Left ventricle myocardium superior (tissue), 1 donor: ENCODE measurements around the gene VAC14. TPM values are rescaled to one million over a fixed set of nuclear protein-coding genes. Genes with fewer than 3 reads are reported as not detected.

Experiments
- ATAC-seq: fragments of 200-7000 bp; cut with Tn5 transposase; one replicate; pipeline ENCODE4 v1.9.1; 2020; ENCODE audit warnings: mild to moderate bottlenecking, moderate library complexity
- DNase-seq: peaks from one replicate; pipeline ENCODE4 v3.0.0-alpha.2; 2020
- intact Hi-C: fragments of 100-400 bp; cut with micrococcal nuclease; formaldehyde crosslinking; loops from one replicate; pipeline ENCODE4 v1.11.0; 2022
- total RNA-seq: library from RNA; stranded (reverse); fragmentation: NEBNext Ultra II Directional; extraction: Animal tissue kit (Norgen Biotek cat#: 25700); gene quantifications from one replicate; pipeline ENCODE4 v1.2.1, GENCODE V29; 2021
- donor health status: DM: no; HTN: yes; CAD: no; lungs with severe emphysema.

The VAC14 gene
- total RNA-seq, 1 donor from 2014 or later = 20.4 TPM

GRCh38 chr16:70663524-70664324 lies 137.2 kb downstream of the VAC14 start:
- intact Hi-C loops = no loop called here
- ATAC-seq = no peak
- no peak for DNase-seq

- ATAC-seq (no peak), DNase-seq (no peak)
- intact Hi-C loops = no loop called here
Observed at GRCh38 chr16:70662991-70663523, 137.9 kb downstream of the VAC14 start.

GRCh38 chr16:70661918-70662641 lies 138.9 kb downstream of the VAC14 start:
- intact Hi-C loops = no loop called here
- DNase-seq (no peak), ATAC-seq (peak; percentile 41)

GRCh38 chr16:70661534-70661917 lies 139.4 kb downstream of the VAC14 start:
- intact Hi-C loops = no loop called here
- ATAC-seq (no peak), DNase-seq (no peak)

GRCh38 chr16:70660672-70661350 lies 140.1 kb downstream of the VAC14 start:
- ATAC-seq = peak; percentile 8
- intact Hi-C loops = no loop called here
- no peak for DNase-seq

- DNase-seq (no peak), ATAC-seq (no peak)
- intact Hi-C loops = no loop called here
Observed at GRCh38 chr16:70659953-70660671, 140.8 kb downstream of the VAC14 start.

GRCh38 chr16:70659546-70659945 lies 141.4 kb downstream of the VAC14 start:
- DNase-seq = no peak
- intact Hi-C loops = no loop called here
- no peak for ATAC-seq

- intact Hi-C loops = no loop called here
- DNase-seq (no peak), ATAC-seq (no peak)
Observed at GRCh38 chr16:70658921-70659320, 142.0 kb downstream of the VAC14 start.

- DNase-seq (no peak), ATAC-seq (no peak)
- intact Hi-C loops = no loop called here
Observed at GRCh38 chr16:70657956-70658355, 143.0 kb downstream of the VAC14 start.

GRCh38 chr16:70656712-70657263 lies 144.2 kb downstream of the VAC14 start:
- intact Hi-C loops = no loop called here
- ATAC-seq (no peak), DNase-seq (no peak)

GRCh38 chr16:70656065-70656711 lies 144.8 kb downstream of the VAC14 start:
- DNase-seq (no peak), ATAC-seq (no peak)
- intact Hi-C loops = no loop called here

GRCh38 chr16:70653809-70654771 lies 146.9 kb downstream of the VAC14 start:
- intact Hi-C loops = no loop called here
- DNase-seq (peak; percentile 72), ATAC-seq (peak; percentile 86)

- DNase-seq (no peak), ATAC-seq (no peak)
- intact Hi-C loops = no loop called here
Observed at GRCh38 chr16:70653406-70653805, 147.6 kb downstream of the VAC14 start.

- intact Hi-C loops = no loop called here
- ATAC-seq (no peak), DNase-seq (no peak)
Observed at GRCh38 chr16:70652322-70652721, 148.6 kb downstream of the VAC14 start.

GRCh38 chr16:70651524-70651923 lies 149.4 kb downstream of the VAC14 start:
- no peak for ATAC-seq
- intact Hi-C loops = no loop called here
- DNase-seq = no peak

GRCh38 chr16:70650216-70650615 lies 150.7 kb downstream of the VAC14 start:
- intact Hi-C loops = no loop called here
- ATAC-seq (no peak), DNase-seq (no peak)

GRCh38 chr16:70649300-70649699 lies 151.7 kb downstream of the VAC14 start:
- intact Hi-C loops = no loop called here
- DNase-seq (no peak), ATAC-seq (no peak)
